HG02973 (cell line): ENCODE results near the gene MAFB.
"Not testable (repeated sequence)": the region's sequence is repeated elsewhere in the genome, so short reads cannot be mapped to it uniquely, and the experiment has no call there.

Experiments
- ATAC-seq: cut with Tn5 transposase; IDR thresholded peaks from one replicate; pipeline ENCODE4 v1.9.1; 2021; ENCODE audit warnings: moderate library complexity; ENCODE audit not compliant: unreplicated experiment

MAFB gene

GRCh38 chr20:40689100-40689942 is at the start of gene MAFB:
Gene MAFB (minus strand): TSS chr20:40689236. CDS start chr20:40688850, 386 bp downstream.
- no peak for ATAC-seq

- ATAC-seq = not testable (repeated sequence)
These were observed 47.4 kb upstream of the MAFB start for GRCh38 chr20:40736468-40736867.

- no peak for ATAC-seq
These were observed 40.0 kb upstream of the MAFB start for GRCh38 chr20:40728996-40729395.

GRCh38 chr20:40728470-40728869 is 39.4 kb upstream of the MAFB start:
- no peak for ATAC-seq

GRCh38 chr20:40727960-40728359 is 38.9 kb upstream of the MAFB start:
- no peak for ATAC-seq

- no peak for ATAC-seq
These were observed 37.7 kb upstream of the MAFB start for GRCh38 chr20:40726776-40727175.

GRCh38 chr20:40724566-40724965 is 35.5 kb upstream of the MAFB start:
- ATAC-seq = no peak

GRCh38 chr20:40720826-40721225 is 31.8 kb upstream of the MAFB start:
- ATAC-seq = no peak

- ATAC-seq = no peak
These were observed 31.1 kb upstream of the MAFB start for GRCh38 chr20:40720099-40720498.

- ATAC-seq = no peak
These were observed 30.1 kb upstream of the MAFB start for GRCh38 chr20:40718982-40719729.

- ATAC-seq = no peak
These were observed 29.4 kb upstream of the MAFB start for GRCh38 chr20:40718214-40718977.

- no peak for ATAC-seq
These were observed 28.4 kb upstream of the MAFB start for GRCh38 chr20:40717343-40717865.

GRCh38 chr20:40715491-40715890 is 26.5 kb upstream of the MAFB start:
- no peak for ATAC-seq

GRCh38 chr20:40714916-40715315 is 25.9 kb upstream of the MAFB start:
- ATAC-seq = no peak

GRCh38 chr20:40714109-40714508 is 25.1 kb upstream of the MAFB start:
- ATAC-seq = no peak

GRCh38 chr20:40713508-40713907 is 24.5 kb upstream of the MAFB start:
- no peak for ATAC-seq

GRCh38 chr20:40711079-40711478 is 22.0 kb upstream of the MAFB start:
- ATAC-seq = no peak

GRCh38 chr20:40710603-40711002 is 21.6 kb upstream of the MAFB start:
- no peak for ATAC-seq

GRCh38 chr20:40706977-40707582 is 18.0 kb upstream of the MAFB start:
- no peak for ATAC-seq

GRCh38 chr20:40705413-40705812 is 16.4 kb upstream of the MAFB start:
- no peak for ATAC-seq

GRCh38 chr20:40704828-40705227 is 15.8 kb upstream of the MAFB start:
- ATAC-seq = no peak
